GM23248 (cell line): ENCODE data around the gene RHEB.

ENCODE experiments used
- EZH2 ChIP-seq: fragments of 200-600 bp; sonication (generic); IDR thresholded peaks from 2 replicates; pipeline ENCODE4 v1.6.1; 2018; ENCODE audit warnings: antibody characterized with exemption, mild to moderate bottlenecking; ENCODE audit not compliant: insufficient read depth, poor library complexity, severe bottlenecking
- EZH2phosphoT487 ChIP-seq: fragments of 200-600 bp; sonication (generic); IDR thresholded peaks from 2 replicates; pipeline ENCODE4 v1.6.1; 2018; ENCODE audit warnings: antibody characterized with exemption, moderate library complexity, mild to moderate bottlenecking, low read depth; ENCODE audit not compliant: insufficient read depth

DNA sequence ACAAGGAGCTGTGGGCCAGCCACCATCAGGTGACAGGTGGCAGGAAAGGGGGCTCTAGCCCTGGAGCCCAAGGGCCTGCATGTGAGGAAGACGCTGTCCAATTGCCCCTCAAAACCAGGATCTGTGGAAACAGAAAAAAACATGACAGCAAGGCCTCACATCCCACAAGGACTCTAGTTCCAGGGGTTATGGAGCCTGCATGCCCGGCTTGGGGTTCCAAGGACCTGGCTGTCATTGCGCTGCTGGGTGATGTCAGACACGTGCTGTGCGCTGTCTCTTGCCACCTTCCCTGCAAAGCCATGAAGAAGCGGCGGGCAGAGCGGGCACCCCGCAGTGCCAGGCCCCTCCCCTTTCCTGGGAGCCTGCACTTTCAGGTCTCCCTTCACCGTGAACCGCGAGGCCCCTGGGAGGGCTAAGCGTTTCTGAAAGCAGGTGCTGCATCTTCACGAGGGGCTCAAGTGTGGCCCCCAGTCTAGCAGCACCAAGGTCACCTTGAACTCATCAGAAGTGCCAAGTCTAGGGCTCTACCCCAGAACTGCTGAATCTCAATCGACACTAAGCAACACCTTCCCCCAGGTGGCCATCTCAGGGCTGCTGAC is 64.7 kb downstream of the RHEB start:
- TF ChIP-seq EZH2 (no peak), EZH2phosphoT487 (no peak)
